Activated CD8-positive, alpha-beta memory T cell treated with anti-CD3 and anti-CD28 coated beads for 24 hours (primary cell): Measurements from ENCODE around the gene ZNF423.
"Not testable (repeated sequence)": the region's sequence is repeated elsewhere in the genome, so short reads cannot be mapped to it uniquely, and the experiment has no call there.

Experiments used
- DNase-seq: peaks from one replicate; pipeline ENCODE4 v3.0.0-alpha.2; 2020

ZNF423 gene

GRCh38 chr16:49687476-49688002, 168.4 kb downstream of the ZNF423 start:
- no peak for DNase-seq

GRCh38 chr16:49684696-49685095, 171.2 kb downstream of the ZNF423 start:
- no peak for DNase-seq

- no peak for DNase-seq
These were observed 173.2 kb downstream of the ZNF423 start for GRCh38 chr16:49682577-49683165.

- DNase-seq = no peak
These were observed 174.6 kb downstream of the ZNF423 start for GRCh38 chr16:49681217-49681883.

GRCh38 chr16:49679095-49679494, 176.8 kb downstream of the ZNF423 start:
- DNase-seq = no peak

- DNase-seq = not testable (repeated sequence)
These were observed 178.3 kb downstream of the ZNF423 start for GRCh38 chr16:49677661-49678060.

- no peak for DNase-seq
These were observed 180.5 kb downstream of the ZNF423 start for GRCh38 chr16:49675413-49675812.

GRCh38 chr16:49674990-49675389, 180.9 kb downstream of the ZNF423 start:
- DNase-seq = no peak

GRCh38 chr16:49674351-49674851, 181.5 kb downstream of the ZNF423 start:
- DNase-seq = no peak

- no peak for DNase-seq
These were observed 182.5 kb downstream of the ZNF423 start for GRCh38 chr16:49673442-49673841.

GRCh38 chr16:49672753-49673152, 183.2 kb downstream of the ZNF423 start:
- DNase-seq = no peak

- no peak for DNase-seq
These were observed 184.6 kb downstream of the ZNF423 start for GRCh38 chr16:49671333-49671732.

- no peak for DNase-seq
These were observed 185.3 kb downstream of the ZNF423 start for GRCh38 chr16:49670627-49671026.

- no peak for DNase-seq
These were observed 190.3 kb downstream of the ZNF423 start for GRCh38 chr16:49665482-49666230.

GRCh38 chr16:49664221-49665215, 191.4 kb downstream of the ZNF423 start:
- DNase-seq = no peak

GRCh38 chr16:49663081-49664065, 192.5 kb downstream of the ZNF423 start:
- DNase-seq = no peak

- no peak for DNase-seq
These were observed 193.3 kb downstream of the ZNF423 start for GRCh38 chr16:49662569-49662968.

- DNase-seq = no peak
These were observed 194.3 kb downstream of the ZNF423 start for GRCh38 chr16:49661465-49662187.

- DNase-seq = no peak
These were observed 195.3 kb downstream of the ZNF423 start for GRCh38 chr16:49660626-49661025.

- no peak for DNase-seq
These were observed 196.6 kb downstream of the ZNF423 start for GRCh38 chr16:49659356-49659755.
